SU-DHL-6 (cell line): Measurements from ENCODE around the gene RGS3.

Source experiments
- H2AFZ ChIP-seq: fragments of 200-600 bp; sonication (generic); 2 replicates; pipeline ENCODE4 v1.6.1; 2014; ENCODE audit warnings: low read depth, mild to moderate bottlenecking, moderate library complexity, mixed read lengths, antibody characterized with exemption, low read length; ENCODE audit not compliant: severe bottlenecking
- H3F3A ChIP-seq: fragments of 200-600 bp; shearing (Covaris generic); 2 replicates; pipeline ENCODE4 v1.6.0; 2016; ENCODE audit warnings: antibody characterized with exemption, mild to moderate bottlenecking; ENCODE audit not compliant: insufficient read depth
- H3K27ac ChIP-seq: fragments of 200-600 bp; sonication (generic); 2 replicates; pipeline ENCODE4 v1.5.1; 2016; ENCODE audit warnings: low read depth, mild to moderate bottlenecking, low read length, moderate library complexity, mixed read lengths
- H3K27me3 ChIP-seq: fragments of 200-600 bp; sonication (generic), shearing (Covaris generic); 2 replicates; pipeline ENCODE4 v1.6.0; 2014; ENCODE audit warnings: mild to moderate bottlenecking, low read length
- H3K36me3 ChIP-seq: fragments of 200-600 bp; sonication (generic); 2 replicates; pipeline ENCODE4 v1.6.1; 2014; ENCODE audit warnings: mild to moderate bottlenecking, low read length, mixed read lengths
- H3K4me2 ChIP-seq: fragments of 300-600, 200-600 bp; shearing (Covaris generic), sonication (generic); 2 replicates; pipeline ENCODE4 v1.6.0; 2014; ENCODE audit warnings: low read length, low read depth, mild to moderate bottlenecking; ENCODE audit not compliant: poor library complexity, severe bottlenecking
- H3K4me3 ChIP-seq: fragments of 200-600 bp; sonication (generic); 2 replicates; pipeline ENCODE4 v1.5.1; 2014; ENCODE audit warnings: antibody characterized with exemption, low read length, mild to moderate bottlenecking, mixed read lengths; ENCODE audit not compliant: insufficient read depth, poor library complexity, severe bottlenecking
- H3K79me2 ChIP-seq: fragments of 200-600 bp; sonication (generic); 2 replicates; pipeline ENCODE4 v1.6.1; 2014; ENCODE audit warnings: mild to moderate bottlenecking, low read length, moderate library complexity; ENCODE audit not compliant: insufficient read depth
- H3K9ac ChIP-seq: fragments of 200-600 bp; sonication (generic); 2 replicates; pipeline ENCODE4 v1.7.0; 2014; ENCODE audit warnings: mild to moderate bottlenecking, low read length
- H3K9me2 ChIP-seq: fragments of 200-600 bp; sonication (generic); replicated peaks from 2 replicates; pipeline ENCODE4 v1.6.1; 2014; ENCODE audit warnings: low read length; ENCODE audit not compliant: insufficient read depth
- H3K9me3 ChIP-seq: fragments of 200-600 bp; sonication (generic); 2 replicates; pipeline ENCODE4 v1.6.1; 2014; ENCODE audit warnings: low read length, mixed read lengths; ENCODE audit not compliant: insufficient read depth
- H4K20me1 ChIP-seq: fragments of 200-600 bp; sonication (generic); 2 replicates; pipeline ENCODE4 v1.6.1; 2014; ENCODE audit warnings: low read depth, mild to moderate bottlenecking, antibody characterized with exemption, low read length, moderate library complexity, mixed read lengths
- CTCF ChIP-seq: fragments of 200-600 bp; sonication (generic); IDR thresholded peaks from one replicate; pipeline ENCODE4 v1.5.1; 2017; ENCODE audit warnings: antibody characterized with exemption, mild to moderate bottlenecking, low read length, moderate library complexity; ENCODE audit not compliant: insufficient read depth, poor library complexity, severe bottlenecking
- EZH2phosphoT487 ChIP-seq: fragments of 200-600 bp; sonication (generic), shearing (Covaris generic); conservative IDR thresholded peaks from 2 replicates; pipeline ENCODE4 v1.6.1; 2018; ENCODE audit warnings: mild to moderate bottlenecking, antibody characterized with exemption, low read length, moderate library complexity, mixed read lengths

Gene RGS3

GRCh38 chr9:113511047-113511521 is 47.6 kb downstream of the RGS3 start:
- Histone ChIP-seq H3F3A (no peaks in the 10 kb centered on the region), H2AFZ (no peak overlapping the region), H3K36me3 (no peaks in the 10 kb centered on the region), H3K27me3 (no peaks in the 10 kb centered on the region), H3K4me3 (no peak overlapping the region), H3K27ac (no peak overlapping the region), H3K79me2 (no peaks in the 10 kb centered on the region), H4K20me1 (no peaks in the 10 kb centered on the region), H3K9me2 (no peaks in the 10 kb centered on the region), H3K9ac (no peak overlapping the region), H3K4me2 (no peak overlapping the region), H3K9me3 (no peaks in the 10 kb centered on the region)
- TF ChIP-seq EZH2phosphoT487 (no peak), CTCF (no peak)

- Histone ChIP-seq H3K27me3 (no peaks in the 10 kb centered on the region), H3K4me3 (no peak overlapping the region), H3F3A (no peaks in the 10 kb centered on the region), H3K79me2 (no peaks in the 10 kb centered on the region), H3K9ac (no peak overlapping the region), H4K20me1 (no peaks in the 10 kb centered on the region), H2AFZ (no peak overlapping the region), H3K4me2 (no peak overlapping the region), H3K9me2 (no peaks in the 10 kb centered on the region), H3K9me3 (no peaks in the 10 kb centered on the region), H3K36me3 (no peaks in the 10 kb centered on the region), H3K27ac (no peak overlapping the region)
- TF ChIP-seq EZH2phosphoT487 (no peak), CTCF (no peak)
Measured at GRCh38 chr9:113511856-113512761, 48.6 kb downstream of the RGS3 start.

- H3K4me3 ChIP-seq = no peak overlapping the region
- H3K4me2 ChIP-seq = no peak overlapping the region
- no peaks in the 10 kb centered on the region for H4K20me1 ChIP-seq
- H3K9me3 ChIP-seq = no peaks in the 10 kb centered on the region
- H2AFZ ChIP-seq = no peak overlapping the region
- no peaks in the 10 kb centered on the region for H3F3A ChIP-seq
- TF ChIP-seq CTCF (no peak), EZH2phosphoT487 (no peak)
- no peaks in the 10 kb centered on the region for H3K9me2 ChIP-seq
- no peak overlapping the region for H3K27ac ChIP-seq
- H3K79me2 ChIP-seq = no peaks in the 10 kb centered on the region
- H3K36me3 ChIP-seq = no peaks in the 10 kb centered on the region
- H3K9ac ChIP-seq = no peak overlapping the region
- H3K27me3 ChIP-seq = no peaks in the 10 kb centered on the region
Measured at GRCh38 chr9:113513111-113513510, 49.6 kb downstream of the RGS3 start.
